Measurements from ENCODE around the gene LRRC8C. TPM values are rescaled to one million over a fixed set of nuclear protein-coding genes. Genes with fewer than 3 reads are reported as not detected.

LRRC8C gene
- total and polyA plus RNA-seq, 2 of the 8 experiments (the other 6 are each of a cell fraction or from before 2014, with no cell fraction given): 1.1 to 2.1 TPM

- no peaks in the 10 kb centered on the region for H3K4me1 ChIP-seq (replicated peaks in 1 of 4; ENCODE audit: control insufficient read depth in 3 of 4, insufficient read depth in 4 of 4, low read length in 3 of 4)
- H4K8ac ChIP-seq (ENCODE audit: extremely low read depth, insufficient read depth, low read length): no peak overlapping the region
- no peak overlapping the region for H3K27ac ChIP-seq (ENCODE audit: low read depth, low read length)
- CTCF ChIA-PET (ENCODE audit: partially characterized antibody): interaction anchor here (0.6 to 1.2 kb wide), 3 partner anchors 9 to 226 kb away, joined by 3 to 4 read pairs (median 3); no protein-coding TSS in a partner anchor
- no peak overlapping the region for H4K5ac ChIP-seq (ENCODE audit: insufficient read length, low read depth, low read length)
- H3K36me3 ChIP-seq (ENCODE audit: control insufficient read depth in 2 of 4, insufficient read depth in 4 of 4, low read length in 3 of 4): no peaks in the 10 kb centered on the region
- H2BK15ac ChIP-seq (ENCODE audit: low read length): no peak overlapping the region
- POLR2A ChIA-PET (ENCODE audit: partially characterized antibody): interaction anchor here (0.6 to 0.7 kb wide), 2 partner anchors 37 to 80 kb away, joined by 3 read pairs; no protein-coding TSS in a partner anchor
- DNase-seq (ENCODE audit: low read depth in 1 of 2, low spot score in 2 of 2) (no peak), FAIRE-seq (no peak)
- no peak overlapping the region for H3K9ac ChIP-seq (replicated peaks in 1 of 4; ENCODE audit: extremely low read depth in 1 of 4, low read depth in 3 of 4, low read length in 3 of 4)
- no peak overlapping the region for H4K91ac ChIP-seq (replicated peaks; ENCODE audit: insufficient read length, low read length)
- no peak overlapping the region for H3K18ac ChIP-seq (ENCODE audit: extremely low read depth, low read length)
- H2BK5ac ChIP-seq (ENCODE audit: low read depth, low read length): no peak overlapping the region
- no peak overlapping the region for H2AFZ ChIP-seq (ENCODE audit: low read length)
- H3K23ac ChIP-seq (ENCODE audit: insufficient read length): no peak overlapping the region
- no peaks in the 10 kb centered on the region for H3K23me2 ChIP-seq (ENCODE audit: low read depth, low read length)
- no peak overlapping the region for H3K4me2 ChIP-seq (ENCODE audit: insufficient read depth in 1 of 2, low read depth in 2 of 2, low read length in 2 of 2)
- H3K9me3 ChIP-seq (ENCODE audit: insufficient read depth in 2 of 2, low read depth in 1 of 2, low read length in 1 of 2): no peaks in the 10 kb centered on the region
- WGBS, 2 experiments (ENCODE audit: extremely low coverage in 1 of 2, insufficient coverage in 1 of 2, insufficient read length in 1 of 2, insufficient replicate concordance in 2 of 2, low coverage in 1 of 2, low lambda C conversion rate in 2 of 2, missing lambda C conversion rate in 1 of 2): 90% methylated on average over 3 of the region's 3 CpGs; no CpG with 5 or more reads in 1 of the 2 experiments
- H2BK20ac ChIP-seq (ENCODE audit: low read length): no peak overlapping the region
- H4K20me1 ChIP-seq (replicated peaks in 1 of 2; ENCODE audit: control insufficient read depth in 1 of 2, insufficient read depth in 2 of 2, low read length in 2 of 2): no peaks in the 10 kb centered on the region
- H3K79me1 ChIP-seq (ENCODE audit: low read depth, low read length): no peaks in the 10 kb centered on the region
- no peak overlapping the region for H3K14ac ChIP-seq (ENCODE audit: insufficient read length)
- no peak overlapping the region for H2AK5ac ChIP-seq (ENCODE audit: low read depth, low read length)
- no peak overlapping the region for H3K4ac ChIP-seq (replicated peaks; ENCODE audit: insufficient read length, low read depth, low read length)
- no peaks in the 10 kb centered on the region for H3K79me2 ChIP-seq (ENCODE audit: control insufficient read depth in 1 of 2, insufficient read depth in 2 of 2, low read length in 2 of 2)
- H3K27me3 ChIP-seq (replicated peaks in 1 of 4; ENCODE audit: control insufficient read depth in 3 of 4, extremely low read depth in 1 of 4, insufficient read depth in 3 of 4, low read length in 3 of 4): no peaks in the 10 kb centered on the region
- no peak overlapping the region for H3K4me3 ChIP-seq (ENCODE audit: extremely low read depth in 1 of 4, insufficient read depth in 2 of 4, low read depth in 3 of 4, low read length in 4 of 4)
- H2BK120ac ChIP-seq (replicated peaks; ENCODE audit: low read depth, low read length): no peak overlapping the region
- H3K56ac ChIP-seq (replicated peaks; ENCODE audit: insufficient read length, low read depth, low read length): no peak overlapping the region
- H2BK12ac ChIP-seq (ENCODE audit: low read depth, low read length): no peak overlapping the region
- no peak for TF ChIP-seq SRF (IDR thresholded peaks at IDR 0.05; ENCODE audit: low read depth, low read length)
- no peak for TF ChIP-seq E2F6 (IDR thresholded peaks at IDR 0.05)
- TF ChIP-seq SP1 (IDR thresholded peaks at IDR 0.05; ENCODE audit: low read depth, low read length): no peak
- TF ChIP-seq POLR2AphosphoS5 (IDR thresholded peaks at IDR 0.05; ENCODE audit: low read depth, low read length): no peak
- no peak for TF ChIP-seq HDAC2 (IDR thresholded peaks at IDR 0.05; ENCODE audit: borderline replicate concordance in 1 of 2, low read depth in 2 of 2, low read length in 2 of 2)
- no peak for TF ChIP-seq SAP30 (IDR thresholded peaks at IDR 0.05; ENCODE audit: insufficient read depth, insufficient replicate concordance, low read length)
- TF ChIP-seq BRCA1 (IDR thresholded peaks at IDR 0.05; ENCODE audit: low read depth, low read length): no peak
- no peak for TF ChIP-seq EGR1 (IDR thresholded peaks at IDR 0.05; ENCODE audit: borderline replicate concordance, low read depth, low read length)
- TF ChIP-seq JUN (IDR thresholded peaks at IDR 0.05; ENCODE audit: low read depth, low read length): no peak
- no peak for TF ChIP-seq RAD21 (IDR thresholded peaks at IDR 0.05 in 1 of 2, conservative IDR thresholded peaks at IDR 0.05 in 1 of 2; ENCODE audit: low read depth in 2 of 2, low read length in 2 of 2)
- no peak for TF ChIP-seq HDAC6 (IDR thresholded peaks at IDR 0.05; ENCODE audit: low read depth, low read length)
- TF ChIP-seq CTBP2 (IDR thresholded peaks at IDR 0.05; ENCODE audit: borderline replicate concordance, insufficient read depth, insufficient read length, low read length): no peak
- no peak for TF ChIP-seq CHD2 (IDR thresholded peaks at IDR 0.05; ENCODE audit: low read length)
- TF ChIP-seq SIX5 (IDR thresholded peaks at IDR 0.05; ENCODE audit: low read depth, low read length): no peak
Observed at GRCh38 chr1:89721351-89721750, 88.4 kb downstream of the LRRC8C start.

Data from H1 (cell line).